Germinal center (tissue), 1 donor: ENCODE measurements around the gene ITCH.
"Not testable (repeated sequence)": the region's sequence is repeated elsewhere in the genome, so short reads cannot be mapped to it uniquely, and the experiment has no call there.

Source experiments
- DNase-seq: peaks from one replicate; pipeline ENCODE4 v3.0.0; 2012; ENCODE audit warnings: mixed read lengths, low spot score

ITCH gene

DNA sequence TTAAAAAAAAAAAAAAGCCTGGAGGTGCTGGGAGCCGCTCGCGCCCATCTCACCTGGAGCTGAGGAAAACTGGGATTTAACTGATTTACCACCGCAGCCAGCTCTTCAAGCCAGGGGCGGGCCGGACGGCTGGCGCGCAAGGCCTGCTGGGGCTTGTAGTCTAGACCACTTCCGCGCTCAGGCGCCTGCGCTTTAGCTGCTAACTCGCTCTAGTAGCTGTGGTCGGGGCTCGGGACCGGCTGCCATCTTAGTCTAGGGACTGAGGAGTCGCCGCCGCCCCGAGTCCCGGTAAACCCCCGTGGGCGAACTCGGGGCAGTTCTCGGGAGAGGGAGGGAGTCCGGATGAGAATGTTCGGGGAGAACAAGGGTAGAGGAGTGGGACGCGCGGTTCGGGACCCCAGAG, at the start of gene ITCH:
Gene ITCH (plus strand): TSS at position 212 of the 403 bp plus-strand sequence. CDS start 30,539 bp downstream, outside the sequence.
- peak; percentile 95 for DNase-seq

DNA sequence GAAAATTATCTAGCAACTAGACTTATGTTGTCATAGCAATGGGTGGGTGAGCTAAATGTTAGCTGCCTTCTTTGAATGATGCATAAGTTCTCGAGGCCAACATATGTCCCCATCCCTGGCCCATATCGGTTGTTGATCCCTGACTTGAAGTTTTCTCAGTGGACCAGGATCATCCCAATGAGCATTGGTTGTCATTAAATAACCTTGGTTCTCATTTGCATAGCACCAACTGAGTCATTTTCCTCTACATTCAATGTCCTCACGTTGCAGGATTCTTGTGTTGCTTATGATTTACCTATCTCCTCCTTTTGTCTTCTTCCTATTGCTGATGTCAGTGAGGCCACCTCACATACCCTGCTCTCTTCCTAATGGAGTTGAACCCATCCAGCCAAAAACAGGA, 47.8 kb upstream of the ITCH start:
- DNase-seq: no peak

DNA sequence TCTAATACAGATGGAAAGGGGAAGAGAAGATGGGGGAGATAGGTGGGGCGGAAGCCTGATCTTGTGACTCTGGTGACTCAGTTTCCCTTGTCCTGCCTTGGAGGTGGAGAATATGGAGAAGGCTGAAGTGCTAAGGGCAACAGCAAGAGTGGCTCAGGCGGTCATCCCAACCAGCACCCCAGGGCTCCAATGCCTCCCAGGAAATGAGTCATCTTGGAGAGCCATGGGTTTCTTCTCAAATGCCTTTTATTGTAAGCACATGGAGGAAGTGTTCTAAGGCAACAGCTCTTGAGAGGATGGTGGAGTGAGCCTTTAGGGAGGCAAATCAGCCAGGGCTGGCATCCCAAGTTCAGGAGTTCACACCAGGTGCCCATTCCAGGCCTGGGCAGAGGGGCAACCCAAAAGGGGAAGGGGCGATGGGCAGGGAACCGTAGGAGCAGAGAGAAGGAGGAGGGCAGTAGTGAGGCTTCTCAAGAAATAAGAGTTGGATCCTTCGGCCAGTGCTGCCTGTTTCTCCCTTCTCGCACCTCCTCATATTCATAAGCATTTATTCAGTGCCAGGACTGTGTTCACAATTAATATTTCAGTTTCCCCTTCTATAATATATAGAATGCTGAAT, 46.8 kb upstream of the ITCH start:
- DNase-seq: no peak

DNA sequence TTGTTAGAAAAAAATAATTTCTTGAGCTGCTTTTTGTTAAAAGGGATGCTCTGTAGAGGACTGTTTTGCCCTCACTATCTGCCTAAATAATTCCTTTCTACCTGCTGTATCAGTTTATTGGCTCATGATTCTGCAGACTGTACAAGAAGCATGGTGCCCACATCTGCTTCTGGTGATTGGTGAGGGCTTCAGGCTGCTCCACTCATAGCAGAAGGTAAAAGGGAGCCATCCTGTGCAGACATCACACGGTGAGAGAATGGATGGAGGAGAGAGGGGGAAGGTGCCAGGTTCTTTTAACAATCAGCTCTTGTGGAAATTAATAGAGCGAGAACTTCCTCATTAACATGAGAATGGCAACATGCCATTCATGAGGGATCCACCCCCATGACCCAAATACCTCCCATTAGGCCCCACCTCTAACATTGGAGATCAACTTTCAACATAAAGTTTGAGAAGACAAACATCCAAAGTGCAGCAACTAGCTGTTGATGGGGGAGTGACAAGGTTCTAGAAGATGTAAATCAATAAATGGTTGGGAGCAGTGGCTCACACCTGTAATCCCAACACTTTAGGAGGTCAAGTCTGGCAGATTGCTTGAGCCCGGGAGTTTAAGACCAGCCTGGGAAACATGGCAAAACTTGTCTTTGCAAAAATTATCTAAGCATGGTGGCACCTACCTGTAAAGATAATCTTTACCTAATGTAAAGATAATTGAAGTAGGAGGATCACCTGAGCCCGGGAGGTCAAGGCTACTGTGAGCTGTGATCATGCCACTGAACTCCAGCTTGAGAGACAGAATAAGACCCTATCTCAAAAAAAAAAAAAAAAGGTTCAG, 44.2 kb upstream of the ITCH start:
- no peak for DNase-seq

DNA sequence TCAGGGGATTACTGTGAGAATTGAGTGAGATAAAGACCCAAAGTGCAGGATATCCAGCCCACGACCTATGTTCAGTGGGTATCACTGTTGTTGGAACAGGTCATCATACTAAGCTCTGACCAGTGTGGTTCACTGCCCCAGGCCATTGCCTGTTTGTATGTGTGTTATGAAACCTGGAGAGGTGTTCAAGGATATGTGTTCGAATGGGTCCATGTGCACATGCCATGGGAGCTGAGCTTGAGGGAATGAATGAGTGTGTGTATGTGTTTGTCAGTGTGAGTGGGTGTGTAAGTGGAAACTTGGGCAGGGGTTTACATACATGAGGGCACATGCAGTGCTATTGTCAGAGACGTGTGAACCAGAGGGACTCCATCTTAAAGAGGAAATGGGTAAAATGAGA, 42.2 kb upstream of the ITCH start:
- DNase-seq: no peak

DNA sequence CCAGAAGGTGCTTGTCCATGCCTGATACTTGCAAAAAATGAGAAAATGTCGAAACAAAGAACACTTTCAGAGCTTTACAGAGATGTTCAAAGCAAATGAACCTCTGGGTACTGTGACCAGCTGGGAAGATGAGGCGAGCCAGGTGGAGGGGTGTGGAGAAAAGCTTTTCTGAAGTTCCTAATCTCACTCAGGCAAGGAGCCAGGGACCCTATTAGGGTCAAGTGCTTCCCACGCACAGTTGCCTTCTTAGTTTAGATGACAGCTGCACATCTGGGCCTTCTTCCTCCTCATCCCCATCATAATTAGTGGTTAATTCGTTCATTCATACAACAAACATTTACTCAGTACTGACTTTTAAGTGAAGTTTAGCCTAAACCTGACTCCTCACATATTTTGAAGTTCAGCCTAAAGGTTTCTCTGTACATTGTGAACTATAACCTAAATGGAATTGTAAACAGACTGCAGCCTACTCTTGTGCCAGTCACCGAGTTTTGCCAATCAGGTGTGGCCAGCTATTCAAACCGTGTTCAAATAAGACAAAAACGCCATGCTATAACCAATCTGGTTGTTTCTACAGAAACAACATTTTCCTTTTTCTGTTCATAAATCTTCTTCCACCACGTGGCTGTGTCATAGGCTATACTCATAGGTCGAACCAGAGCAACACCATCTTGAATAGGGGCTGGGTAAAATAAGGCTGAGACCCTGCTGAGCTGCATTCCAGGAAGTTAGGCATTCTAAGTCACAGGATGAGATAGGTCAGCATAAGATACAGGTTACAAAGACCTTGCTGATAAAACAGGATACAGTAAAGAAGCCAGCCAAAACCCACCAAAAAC, 40.6 kb upstream of the ITCH start:
- DNase-seq: no peak

DNA sequence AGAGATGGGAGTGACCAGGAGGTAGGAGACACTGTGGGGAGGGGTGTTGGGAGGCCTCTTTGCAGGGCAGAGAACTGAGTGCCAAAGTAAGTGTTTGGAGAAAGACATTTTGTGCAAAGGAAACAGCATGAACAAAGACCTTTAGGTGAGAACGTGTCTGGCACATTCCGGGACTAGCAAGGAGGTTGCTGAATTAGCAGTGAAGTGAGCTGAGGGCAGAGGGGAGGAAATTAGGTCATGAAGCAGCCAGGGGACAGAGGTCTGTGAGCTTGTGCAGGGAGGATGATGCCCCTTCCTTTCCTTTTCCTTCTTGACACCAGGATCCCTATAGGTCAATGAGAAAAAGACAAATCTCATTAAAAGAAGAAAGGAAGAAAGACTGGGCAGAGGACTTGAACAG, 38.5 kb upstream of the ITCH start:
- DNase-seq: no peak

DNA sequence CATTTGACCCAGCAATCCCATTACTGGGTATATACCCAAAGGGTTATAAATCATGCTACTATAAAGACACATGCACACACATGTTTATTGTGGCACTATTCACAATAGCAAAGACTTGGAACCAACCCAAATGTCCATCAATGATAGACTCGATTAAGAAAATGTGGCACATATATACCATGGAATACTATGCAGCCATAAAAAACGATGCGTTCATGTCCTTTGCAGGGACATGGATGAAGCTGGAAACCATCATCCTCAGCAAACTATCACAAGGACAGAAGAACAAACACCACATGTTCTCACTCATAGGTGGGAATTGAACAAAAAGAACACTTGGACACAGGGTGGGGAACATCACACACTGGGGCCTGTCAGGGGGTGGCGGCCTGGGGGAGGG, 34.9 kb upstream of the ITCH start:
- not testable (repeated sequence) for DNase-seq

DNA sequence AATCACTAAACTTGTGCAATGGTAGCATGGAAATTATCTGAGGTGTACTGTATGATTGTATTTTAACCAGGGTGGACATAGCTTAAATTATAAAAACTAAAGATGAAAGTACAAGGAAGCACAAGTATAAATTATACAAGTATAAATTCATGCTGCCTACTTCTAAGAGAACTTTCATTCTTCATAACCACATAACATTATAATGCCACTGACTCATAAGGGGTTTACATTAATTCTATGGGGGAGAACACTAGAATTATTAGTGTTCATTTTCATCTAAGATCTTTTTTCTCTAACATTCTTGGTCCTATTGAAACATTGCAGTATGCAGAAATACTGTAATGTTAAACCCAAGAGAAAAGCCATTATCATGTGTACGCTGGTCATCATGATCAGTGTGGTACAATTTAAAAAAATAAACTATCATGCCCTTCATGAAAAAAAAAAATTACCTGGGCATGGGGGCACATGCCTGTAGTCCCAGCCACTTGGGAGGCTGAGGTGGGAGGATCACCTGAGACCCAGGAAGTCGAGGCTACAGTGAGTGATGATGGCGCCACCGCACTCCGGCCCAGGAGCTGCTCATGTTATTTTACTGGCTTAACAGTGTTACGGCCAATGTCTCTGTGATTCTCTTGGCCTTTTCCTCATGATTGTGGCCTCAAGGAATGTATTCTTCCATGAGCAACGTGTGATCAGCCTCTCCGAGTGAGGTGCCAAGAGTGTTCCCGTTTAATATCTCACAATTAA, 34.0 kb upstream of the ITCH start:
- no peak for DNase-seq

DNA sequence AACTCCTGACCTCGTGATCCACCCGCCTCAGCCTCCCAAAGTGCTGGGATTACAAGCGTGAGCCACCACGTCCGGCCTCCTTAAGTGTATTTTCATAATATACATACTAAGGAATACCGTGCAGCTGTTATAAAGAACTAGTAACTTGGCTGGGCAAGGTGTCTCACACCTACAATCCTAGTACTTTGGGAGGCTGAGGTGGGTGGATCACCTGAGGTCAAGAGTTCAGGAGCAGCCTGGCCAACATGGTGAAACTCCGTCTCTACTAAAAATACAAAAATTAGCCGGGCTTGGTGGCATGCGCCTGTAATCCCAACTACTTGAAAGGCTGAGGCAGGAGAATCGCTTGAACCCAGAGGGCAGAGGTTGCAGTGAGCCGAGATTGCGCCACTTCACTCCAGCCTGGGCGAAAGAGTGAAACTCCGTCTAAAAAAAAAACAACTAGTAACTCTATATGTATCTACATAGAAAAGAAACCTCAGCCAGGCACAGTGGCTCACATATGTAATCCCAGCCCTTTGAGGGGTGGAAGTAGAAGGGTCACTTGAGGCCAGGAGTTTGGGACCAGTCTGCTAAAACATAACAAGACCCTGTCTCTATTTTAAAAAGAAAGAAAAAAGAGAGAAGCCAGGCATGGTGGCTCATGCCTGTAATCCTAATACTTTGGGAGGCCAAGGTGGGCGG, 32.1 kb upstream of the ITCH start:
- not testable (repeated sequence) for DNase-seq

DNA sequence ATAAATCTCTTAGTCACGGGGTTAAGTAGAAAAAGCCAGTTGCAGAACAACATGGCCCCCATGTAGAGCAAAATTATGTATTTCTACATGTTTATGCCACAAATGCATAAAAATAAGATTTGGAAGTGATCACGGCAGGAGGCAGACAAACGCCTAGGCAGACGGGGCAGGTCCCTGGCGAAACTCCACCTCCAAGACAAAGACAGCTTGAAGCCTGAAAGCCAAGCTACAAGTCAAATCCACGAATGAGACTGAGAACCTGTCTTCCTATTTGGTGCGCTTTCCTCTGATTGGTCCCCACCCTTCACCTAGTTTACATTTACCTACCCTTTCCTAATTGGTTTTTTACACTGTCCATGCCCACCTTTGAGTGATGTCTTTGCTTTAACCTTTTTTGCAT, 31.2 kb upstream of the ITCH start:
- DNase-seq: no peak

DNA sequence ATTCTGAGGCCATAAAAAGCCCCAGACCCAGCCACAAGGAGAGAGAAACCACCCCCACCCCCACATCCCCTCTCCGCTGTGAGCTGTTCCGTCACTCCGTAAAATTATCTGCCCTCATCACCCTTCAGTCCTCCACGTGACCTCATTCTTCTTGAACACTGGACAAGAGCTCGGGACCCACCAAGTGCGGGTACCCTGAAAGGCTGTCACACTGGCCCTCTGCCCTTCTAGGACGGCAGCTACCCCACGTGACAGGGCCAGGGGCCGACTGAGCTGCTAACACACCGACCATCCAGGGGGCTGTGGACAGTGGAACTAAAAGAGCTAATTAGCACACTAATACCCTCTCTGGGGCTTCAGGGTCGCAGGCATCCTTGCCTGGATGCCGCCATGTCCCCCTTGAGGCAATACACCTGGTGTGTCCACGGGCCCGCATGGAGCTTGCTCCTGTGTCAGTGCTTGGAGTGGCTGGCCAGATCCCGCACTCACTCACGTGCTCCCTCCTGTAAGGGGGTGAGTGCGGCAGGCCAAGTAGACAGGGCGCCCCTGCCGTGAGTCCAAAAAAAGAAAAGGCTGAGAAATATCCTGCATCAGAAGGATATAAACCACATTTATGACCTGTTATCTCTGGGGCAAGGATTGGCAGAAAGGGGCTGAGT, 30.7 kb upstream of the ITCH start:
- no peak for DNase-seq

DNA sequence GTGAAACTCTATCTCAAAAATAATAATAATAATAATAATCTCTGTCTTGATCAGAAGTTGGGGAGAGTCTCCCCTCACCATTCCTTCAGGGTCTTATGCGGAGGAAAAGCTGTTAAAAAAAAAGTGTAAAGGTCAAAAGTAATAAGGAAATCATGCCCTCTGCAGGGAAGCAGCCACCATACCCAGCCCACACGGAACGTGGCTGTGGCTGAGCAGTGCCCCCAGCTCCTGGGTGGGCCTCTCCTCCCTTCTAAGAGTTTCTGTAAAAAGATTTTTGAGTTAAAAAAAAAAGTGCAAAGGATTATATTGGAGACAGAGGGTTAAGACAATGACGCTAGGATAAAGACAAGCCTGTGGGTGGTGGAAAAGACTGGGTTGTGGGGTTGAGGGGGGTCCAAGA, 29.3 kb upstream of the ITCH start:
- no peak for DNase-seq

DNA sequence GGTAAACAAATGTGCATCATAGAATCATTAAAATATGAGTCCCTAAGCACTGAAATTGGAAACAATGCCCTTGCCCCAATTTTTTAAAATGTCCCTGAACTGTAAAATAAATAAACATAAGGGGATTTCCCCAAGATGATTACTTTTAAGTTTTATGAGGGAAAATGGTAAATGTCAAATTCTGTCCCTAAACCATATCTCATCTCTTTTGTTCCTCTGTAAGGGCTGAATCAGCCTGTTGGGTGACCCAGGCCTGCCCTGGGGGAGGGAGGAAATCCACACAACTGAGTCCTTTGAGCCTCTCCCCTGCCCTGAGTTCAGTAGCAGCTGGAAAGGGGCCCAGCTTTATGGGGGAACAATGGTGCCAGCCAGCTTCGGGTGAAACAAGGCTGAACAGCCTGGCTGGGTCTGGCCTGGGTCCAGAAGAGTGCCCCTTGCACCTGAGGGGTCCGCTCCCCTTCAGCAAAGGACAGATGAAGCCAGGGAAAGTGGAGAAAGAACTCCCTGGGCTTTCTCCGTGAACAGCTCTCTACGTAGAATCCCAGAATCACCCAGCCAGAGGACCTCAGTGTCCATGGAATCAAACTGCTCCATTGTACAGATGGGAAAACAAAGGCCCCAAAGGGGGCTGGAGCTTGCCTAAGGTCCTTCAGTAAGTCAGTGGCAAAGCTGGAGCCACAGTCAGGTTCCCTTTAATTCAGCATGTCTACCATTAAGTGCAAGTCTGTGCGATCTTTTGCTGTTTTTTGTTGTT, 28.2 kb upstream of the ITCH start:
- no peak for DNase-seq

DNA sequence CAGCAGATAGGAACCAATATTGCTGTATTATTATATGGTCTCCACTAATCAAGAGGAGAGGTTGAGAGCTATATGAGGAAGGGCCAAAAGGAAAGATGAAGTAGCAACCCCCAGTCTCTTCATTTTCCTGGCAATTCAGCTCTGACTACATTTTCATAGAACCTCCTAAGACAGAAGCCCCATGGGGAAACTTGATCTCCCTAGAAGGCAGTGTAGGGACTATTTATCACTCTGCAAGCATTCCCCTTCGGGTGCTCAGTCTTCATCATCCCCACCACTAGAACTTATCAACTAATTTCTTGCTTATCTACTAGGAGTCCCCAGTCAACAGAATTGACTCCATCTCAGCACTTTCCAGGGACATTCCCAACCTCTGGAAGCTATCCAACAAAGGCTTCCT, 25.5 kb upstream of the ITCH start:
- no peak for DNase-seq

DNA sequence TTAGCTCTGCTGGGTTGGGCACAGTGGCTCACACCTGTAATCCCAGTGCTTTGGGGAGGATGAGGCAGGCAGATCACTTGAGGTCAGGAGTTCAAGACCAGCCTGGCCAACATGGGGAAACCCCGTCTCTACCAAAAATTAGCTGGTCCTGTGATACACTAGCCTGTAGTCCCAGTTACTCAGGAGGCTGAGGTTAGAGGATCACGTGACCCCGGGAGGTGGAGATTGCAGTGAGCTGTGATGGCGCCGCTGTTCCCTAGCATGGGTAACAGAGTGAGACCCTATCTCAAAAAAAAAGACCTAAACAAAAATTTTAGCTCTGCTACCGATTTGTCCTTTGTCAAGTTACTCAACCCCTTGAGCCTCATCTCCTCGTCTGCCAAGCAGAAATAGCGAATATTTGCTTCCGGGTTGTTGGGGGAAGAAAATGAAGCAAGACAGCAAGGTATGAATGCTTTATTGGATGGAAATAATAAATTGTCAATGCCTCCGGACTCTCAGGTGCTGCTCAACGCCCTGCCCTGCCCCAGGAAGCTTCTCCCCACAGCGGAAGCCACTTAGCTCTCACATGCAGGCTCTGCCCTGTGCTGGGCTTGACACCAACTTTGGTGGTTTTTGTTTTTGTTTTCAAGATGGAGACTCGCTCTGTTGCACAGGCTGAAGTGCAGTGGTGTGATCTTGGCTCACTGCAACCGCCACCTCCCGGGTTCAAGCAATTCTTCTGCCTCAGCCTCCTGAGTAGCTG, 24.9 kb upstream of the ITCH start:
- DNase-seq: no peak

DNA sequence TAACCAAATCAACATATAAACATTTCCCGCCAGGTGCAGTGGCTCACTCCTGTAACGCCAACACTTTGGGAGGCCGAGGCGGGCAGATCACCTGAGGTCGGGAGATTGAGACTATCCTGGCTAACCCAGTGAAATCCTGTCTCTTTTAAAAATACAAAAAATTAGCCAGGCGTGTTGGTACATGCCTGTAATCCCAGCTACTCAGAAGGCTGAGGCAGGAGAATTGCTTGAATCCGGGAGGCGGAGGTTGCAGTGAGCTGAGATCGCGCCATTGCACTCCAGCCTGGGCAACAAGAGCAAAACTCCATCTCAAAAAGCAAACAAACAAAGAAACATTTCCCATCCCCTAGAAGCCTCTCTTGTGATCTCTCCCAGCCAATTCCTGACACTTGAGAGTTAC, 22.3 kb upstream of the ITCH start:
- DNase-seq: not testable (repeated sequence)

DNA sequence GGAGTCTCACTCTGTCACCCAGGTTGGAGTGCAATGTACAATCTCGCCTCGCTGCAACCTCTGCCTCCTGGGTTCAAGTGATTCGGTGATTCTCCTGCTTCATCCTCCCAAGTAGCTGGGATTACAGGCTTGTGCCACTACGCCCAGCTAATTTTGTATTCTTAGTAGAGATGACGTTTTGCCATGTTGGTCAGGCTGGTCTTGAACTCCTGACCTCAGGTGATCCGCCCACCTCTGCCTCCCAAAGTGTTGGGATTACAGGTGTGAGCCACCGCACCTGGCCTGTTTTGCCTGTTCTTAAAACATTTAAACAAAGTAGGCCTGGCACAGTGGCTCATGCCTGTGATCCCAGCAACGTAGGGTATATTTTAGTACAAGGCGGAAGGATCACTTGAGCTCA, 21.9 kb upstream of the ITCH start:
- DNase-seq: not testable (repeated sequence)

DNA sequence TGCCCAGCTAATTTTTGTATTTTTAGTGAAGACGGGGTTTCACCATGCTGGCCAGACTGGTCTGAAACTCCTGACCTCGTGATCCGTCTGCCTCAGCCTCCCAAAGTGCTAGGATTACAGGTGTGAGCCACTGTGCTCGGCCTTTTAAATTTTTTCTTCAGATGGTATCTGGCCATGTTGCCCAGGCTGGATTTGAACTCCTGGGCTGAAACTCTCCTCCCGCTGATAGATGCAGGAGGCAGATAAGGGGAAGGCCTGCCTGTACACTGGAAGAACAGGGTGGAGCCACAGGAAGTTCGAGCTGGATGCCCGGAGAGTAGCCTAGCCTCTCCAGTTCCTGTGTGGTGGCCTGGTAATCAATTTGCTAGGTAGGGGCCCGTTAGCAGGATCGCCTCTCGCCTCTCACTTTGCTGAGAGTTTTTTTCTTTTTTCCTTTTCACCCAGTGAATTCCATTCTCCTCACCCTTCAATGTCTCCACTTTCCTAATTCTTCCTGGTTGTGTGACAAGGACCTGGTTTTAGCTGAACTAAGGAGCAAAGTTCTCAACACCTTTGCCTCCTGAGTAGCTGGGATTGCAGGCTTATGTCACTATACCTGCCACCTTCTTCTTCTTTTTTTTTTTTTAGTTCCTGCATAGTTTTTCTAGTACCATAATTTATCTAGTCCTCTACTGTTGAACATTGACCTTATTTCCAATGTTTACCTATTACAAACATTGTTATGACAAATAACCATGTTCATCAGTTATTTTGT, 19.4 kb upstream of the ITCH start:
- no peak for DNase-seq
